T-cell (primary cell): ENCODE results near the gene HAGHL. TPM values are rescaled to one million over a fixed set of nuclear protein-coding genes. Genes with fewer than 3 reads are reported as not detected.
"Not testable (repeated sequence)": the region's sequence is repeated elsewhere in the genome, so short reads cannot be mapped to it uniquely, and the experiment has no call there.

Experiments
- ATAC-seq, 4 experiments: fragments of 200-7000 bp in 3 of 4; fragments of 150-1000 bp in 1 of 4; cut with Tn5 transposase; replicated peaks in 1 of 4; 1 replicate in 3 of 4; 2 replicates in 1 of 4; pipeline ENCODE4 v1.10.0; 2021; ENCODE audit warnings: moderate library complexity in 3 of 4, mild to moderate bottlenecking in 2 of 4, moderate number of reproducible peaks in 1 of 4
- CTCF ChIA-PET, 2 donors: fragments of 300-600 bp; sonication (Branson Sonifier 250); formaldehyde crosslinking; loops; one replicate each; lab custom pipeline; 2022; ENCODE audit warnings: antibody characterized with exemption in 2 of 2; lab: Charles Lee
- POLR2A ChIA-PET, 2 donors: fragments of 300-600 bp; sonication (Branson Sonifier 250); formaldehyde crosslinking; loops; one replicate each; lab custom pipeline; 2022; ENCODE audit warnings: antibody characterized with exemption in 2 of 2; lab: Charles Lee
- DNase-seq, 35 experiments: peaks; one replicate each; pipeline versions ENCODE4 v3.0.0 to v3.0.0-alpha.2; 2013 to 2023
- H3K27ac ChIP-seq: one replicate; pipeline ENCODE4 v1.5.1; 2013; ENCODE audit warnings: low read length
- H3K27me3 ChIP-seq, 2 experiments: replicated peaks in 1 of 2; 1 replicate in 1 of 2; 2 replicates in 1 of 2; pipeline versions ENCODE4 v1.6.1 to v1.7.0; 2013; ENCODE audit warnings: low read length in 1 of 2, mixed read lengths in 1 of 2; ENCODE audit not compliant: control insufficient read depth in 2 of 2, insufficient read depth in 2 of 2; ENCODE audit errors: extremely low read depth in 1 of 2
- H3K36me3 ChIP-seq, 2 donors: 1 replicate in 1 of 2; 2 replicates in 1 of 2; pipeline versions ENCODE4 v1.6.1 to v1.7.0; 2013; ENCODE audit warnings: low read length in 1 of 2; ENCODE audit not compliant: control insufficient read depth in 2 of 2, insufficient read depth in 1 of 2; ENCODE audit errors: extremely low read depth in 1 of 2
- H3K4me1 ChIP-seq, 2 experiments: 1 replicate in 1 of 2; 2 replicates in 1 of 2; pipeline versions ENCODE4 v1.6.1 to v1.7.0; 2013; ENCODE audit warnings: low read length in 2 of 2, mixed read lengths in 1 of 2; ENCODE audit not compliant: insufficient read depth in 2 of 2, control insufficient read depth in 1 of 2; ENCODE audit errors: extremely low read depth in 1 of 2
- H3K4me3 ChIP-seq, 2 donors: 1 replicate in 1 of 2; 2 replicates in 1 of 2; pipeline versions ENCODE4 v1.5.1 to v1.7.0; 2013; ENCODE audit warnings: mild to moderate bottlenecking in 2 of 2, low read length in 1 of 2, moderate library complexity in 1 of 2; ENCODE audit not compliant: control insufficient read depth in 1 of 2; ENCODE audit errors: extremely low read depth in 1 of 2
- H3K9me3 ChIP-seq: 2 replicates; pipeline ENCODE4 v1.7.0; 2013
- H3K27ac Mint-ChIP-seq, 2 donors: one replicate each; pipeline ENCODE4 v1.8.0; 2020 to 2021; ENCODE audit warnings: mild to moderate bottlenecking in 2 of 2, mixed read lengths in 2 of 2
- H3K27me3 Mint-ChIP-seq, 2 donors: one replicate each; pipeline ENCODE4 v1.8.0; 2021 to 2022; ENCODE audit warnings: mixed read lengths in 2 of 2
- H3K36me3 Mint-ChIP-seq: one replicate; pipeline ENCODE4 v1.8.0; 2021; ENCODE audit warnings: mixed read lengths
- H3K4me1 Mint-ChIP-seq, 3 donors: one replicate each; pipeline ENCODE4 v1.8.0; 2020 to 2022; ENCODE audit warnings: mixed read lengths in 3 of 3, mild to moderate bottlenecking in 1 of 3
- H3K4me3 Mint-ChIP-seq, 3 donors: one replicate each; pipeline ENCODE4 v1.8.0; 2020 to 2022; ENCODE audit warnings: mild to moderate bottlenecking in 3 of 3, mixed read lengths in 3 of 3, moderate library complexity in 3 of 3
- H3K9me3 Mint-ChIP-seq, 3 donors: one replicate each; pipeline ENCODE4 v1.8.0; 2020 to 2022; ENCODE audit warnings: mixed read lengths in 3 of 3
- WGBS: methylation state at CpG from one replicate; pipeline ENCODE4 v1.1.5; 2013; ENCODE audit warnings: missing lambda C conversion rate; ENCODE audit not compliant: insufficient coverage; 5-methylcytosine and 5-hydroxymethylcytosine counted together
- total RNA-seq, 35 experiments: library from RNA in 6 of 35; stranded (reverse) in 6 of 35; fragments of 120-200 nt in 1 of 35; gene quantifications; one replicate each; pipeline versions ENCODE4 v1.2.1 to v1.2.4 and lab custom pipeline; 2013 to 2026

HAGHL gene
- total RNA-seq, 5 donors from 2014 or later (not counting 1 experiment from before 2014, with no cell fraction given), result 9.9 to 50.1 (median 31.6) TPM

DNA sequence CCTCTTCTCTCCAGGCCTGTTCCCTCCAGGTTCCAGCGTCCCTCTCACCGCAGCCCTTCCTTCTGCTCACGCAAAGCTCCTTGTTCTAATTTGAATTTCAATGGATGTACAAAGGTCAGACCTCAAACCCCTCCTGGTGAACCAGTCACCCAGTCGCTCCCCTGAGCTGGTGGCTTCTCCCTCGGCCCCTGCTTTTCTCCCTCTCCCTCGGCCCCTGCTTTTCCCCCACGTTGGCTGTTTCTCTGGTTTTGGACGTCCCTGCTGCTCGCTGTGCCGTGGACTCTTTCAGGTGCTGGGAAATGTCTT, 25.1 kb downstream of the HAGHL start:
- CTCF ChIA-PET, result no interaction called here
- WGBS, result 81% methylated on average over 4 of the region's 10 CpGs
- Mint-ChIP-seq H3K9me3 (peaks cover 0 to 3% (median 0%) of the 10 kb centered on the region in 3 donors), H3K4me1 (peaks cover 0 to 3% (median 2%) of the 10 kb centered on the region in 3 donors), H3K4me3 (no peak overlapping the region), H3K36me3 (no peaks in the 10 kb centered on the region), H3K27ac (no peak overlapping the region), H3K27me3 (peaks cover 4 to 5% of the 10 kb centered on the region in 2 donors)
- peaks cover 0 to 4% of the 10 kb centered on the region in 2 experiments for H3K4me1 ChIP-seq
- H3K27ac ChIP-seq, result no peak overlapping the region
- POLR2A ChIA-PET, result no interaction called here
- H3K36me3 ChIP-seq, result no peaks in the 10 kb centered on the region
- H3K27me3 ChIP-seq, result peaks cover 0 to 19% of the 10 kb centered on the region in 2 experiments
- ATAC-seq (no peak), DNase-seq (no peak)
- no peak overlapping the region for H3K4me3 ChIP-seq
- H3K9me3 ChIP-seq, result no peaks in the 10 kb centered on the region

DNA sequence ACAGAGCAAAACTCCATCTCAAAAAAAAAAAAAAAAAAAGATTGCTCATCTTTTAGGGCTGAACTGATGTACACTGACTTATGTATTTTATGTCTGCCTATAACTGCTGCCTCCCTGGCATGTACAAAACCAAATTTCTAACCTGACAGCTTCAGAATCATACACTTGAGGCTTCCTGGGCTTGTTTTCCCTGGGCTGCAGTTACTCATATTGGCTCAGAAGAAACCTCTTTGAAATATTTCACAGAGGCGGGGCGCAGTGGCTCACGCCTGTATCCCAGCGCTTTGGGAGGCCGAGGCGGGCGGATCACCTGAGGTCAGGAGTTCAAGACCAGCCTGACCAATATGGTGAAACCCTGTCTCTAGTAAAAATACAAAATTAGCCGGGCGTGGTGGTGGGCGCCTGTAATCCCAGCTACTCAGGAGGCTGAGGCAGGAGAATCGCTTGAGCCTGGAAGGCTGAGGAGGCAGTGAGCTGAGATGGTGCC, 27.3 kb downstream of the HAGHL start:
- WGBS, result 94% methylated on average over 9 of the region's 11 CpGs
- H3K4me1 Mint-ChIP-seq, H3K27ac Mint-ChIP-seq, H3K27me3 Mint-ChIP-seq, POLR2A ChIA-PET, DNase-seq, H3K36me3 ChIP-seq, H3K9me3 Mint-ChIP-seq, H3K4me1 ChIP-seq, H3K4me3 ChIP-seq, H3K36me3 Mint-ChIP-seq, H3K9me3 ChIP-seq, ATAC-seq, H3K27ac ChIP-seq, H3K4me3 Mint-ChIP-seq, CTCF ChIA-PET: not testable (repeated sequence)
- H3K27me3 ChIP-seq, result peaks cover 0 to 22% of the 10 kb centered on the region in 2 experiments

GRCh38 chr16:754656-755055, 27.8 kb downstream of the HAGHL start:
- ChIA-PET CTCF (no interaction called here), POLR2A (no interaction called here)
- Histone ChIP-seq H3K36me3 (no peaks in the 10 kb centered on the region), H3K4me1 (peaks cover 0 to 4% of the 10 kb centered on the region in 2 experiments), H3K27me3 (peaks cover 0 to 25% of the 10 kb centered on the region in 2 experiments), H3K9me3 (no peaks in the 10 kb centered on the region), H3K27ac (no peak overlapping the region), H3K4me3 (no peak overlapping the region)
- H3K36me3 Mint-ChIP-seq, result no peaks in the 10 kb centered on the region
- no peak overlapping the region for H3K4me3 Mint-ChIP-seq
- 0% methylated on average over 4 of the region's 11 CpGs for whole genome bisulfite sequencing
- H3K27me3 Mint-ChIP-seq, result peaks cover 6 to 10% of the 10 kb centered on the region in 2 donors
- peak in 1 of 35 experiments; percentile 21 for DNase-seq
- no peak overlapping the region for H3K27ac Mint-ChIP-seq
- peaks cover 0 to 3% (median 0%) of the 10 kb centered on the region in 3 donors for H3K9me3 Mint-ChIP-seq
- peak in 1 of 4 experiments; percentile 69 for ATAC-seq
- peaks cover 2 to 6% (median 3%) of the 10 kb centered on the region in 3 donors for H3K4me1 Mint-ChIP-seq

GRCh38 chr16:756428-756827, 29.5 kb downstream of the HAGHL start:
- Mint-ChIP-seq H3K4me3 (no peak overlapping the region), H3K9me3 (peaks cover 0 to 3% (median 0%) of the 10 kb centered on the region in 3 donors), H3K27ac (no peak overlapping the region), H3K4me1 (peaks cover 2 to 6% (median 3%) of the 10 kb centered on the region in 3 donors), H3K27me3 (peaks cover 8 to 10% of the 10 kb centered on the region in 2 donors), H3K36me3 (no peaks in the 10 kb centered on the region)
- H3K4me3 ChIP-seq, result no peak overlapping the region
- no peak overlapping the region for H3K27ac ChIP-seq
- H3K27me3 ChIP-seq, result peaks cover 0 to 36% of the 10 kb centered on the region in 2 experiments
- POLR2A ChIA-PET, result no interaction called here
- H3K4me1 ChIP-seq, result peaks cover 0 to 4% of the 10 kb centered on the region in 2 experiments
- CTCF ChIA-PET, result no interaction called here
- 78% methylated on average over 1 of the region's 5 CpGs for WGBS
- no peak for DNase-seq
- ATAC-seq, result no peak
- no peaks in the 10 kb centered on the region for H3K9me3 ChIP-seq
- H3K36me3 ChIP-seq, result no peaks in the 10 kb centered on the region

DNA sequence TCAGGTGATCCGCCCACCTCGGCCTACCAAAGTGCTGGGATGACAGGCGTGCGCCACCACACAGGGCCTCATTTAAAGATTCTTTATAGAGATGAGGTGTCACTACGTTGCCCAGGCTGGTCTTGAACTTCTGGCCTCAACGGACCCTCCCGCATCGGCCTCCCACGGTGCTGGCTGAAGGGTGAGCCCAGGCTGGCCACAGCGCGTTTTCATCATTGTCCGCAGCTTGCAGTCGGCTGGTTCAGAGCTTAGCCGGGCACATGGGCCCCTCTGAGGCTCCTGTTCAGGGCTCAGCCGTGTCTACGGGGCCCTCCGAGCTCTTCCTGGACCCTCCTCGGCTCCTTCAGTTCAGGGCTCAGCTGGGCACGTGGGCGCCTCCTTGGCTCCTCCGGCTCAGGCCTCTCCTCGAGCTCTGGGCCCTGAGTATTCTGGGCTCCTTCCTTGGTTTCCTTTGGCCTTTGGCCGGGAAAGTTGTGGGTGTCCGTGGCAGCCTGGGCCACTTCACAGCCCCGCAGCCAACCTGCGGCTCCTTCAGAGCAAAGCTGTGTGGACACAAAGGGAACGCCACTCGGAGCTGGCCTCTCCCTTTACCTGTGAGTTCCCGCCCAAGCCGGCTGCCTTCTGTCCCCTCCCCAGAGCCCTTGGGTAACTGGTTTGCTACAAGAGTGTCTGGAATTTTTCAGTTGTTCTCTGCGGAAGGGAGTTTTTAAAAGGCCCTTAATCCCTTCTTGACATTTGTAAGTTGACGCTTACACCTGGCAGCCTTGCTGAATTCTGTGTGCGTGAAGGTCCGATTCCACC, 32.4 kb downstream of the HAGHL start:
- H3K27me3 Mint-ChIP-seq, result peaks cover 8 to 10% of the 10 kb centered on the region in 2 donors
- Histone ChIP-seq H3K9me3 (no peaks in the 10 kb centered on the region), H3K27me3 (peaks cover 0 to 35% of the 10 kb centered on the region in 2 experiments), H3K4me1 (peaks cover 0 to 4% of the 10 kb centered on the region in 2 experiments), H3K27ac (no peak overlapping the region), H3K4me3 (no peak overlapping the region), H3K36me3 (no peaks in the 10 kb centered on the region)
- H3K4me1 Mint-ChIP-seq, result peaks cover 2 to 6% (median 3%) of the 10 kb centered on the region in 3 donors
- H3K4me3 Mint-ChIP-seq, result no peak overlapping the region
- ChIA-PET CTCF (no interaction called here), POLR2A (no interaction called here)
- 92% methylated on average over 28 of the region's 34 CpGs for WGBS
- no peak for DNase-seq
- no peak for ATAC-seq
- H3K9me3 Mint-ChIP-seq, result peaks cover 0 to 3% (median 0%) of the 10 kb centered on the region in 3 donors
- no peak overlapping the region for H3K27ac Mint-ChIP-seq
- no peaks in the 10 kb centered on the region for H3K36me3 Mint-ChIP-seq

GRCh38 chr16:760065-760464, 33.2 kb downstream of the HAGHL start:
- H3K4me1 Mint-ChIP-seq, result peaks cover 0 to 6% (median 0%) of the 10 kb centered on the region in 3 donors
- 90% methylated on average over 11 of the region's 15 CpGs for WGBS
- POLR2A ChIA-PET, result no interaction called here
- peaks cover 0 to 3% (median 0%) of the 10 kb centered on the region in 3 donors for H3K9me3 Mint-ChIP-seq
- no peak overlapping the region for H3K4me3 ChIP-seq
- no peak overlapping the region for H3K4me3 Mint-ChIP-seq
- H3K4me1 ChIP-seq, result no peaks in the 10 kb centered on the region
- ATAC-seq, result no peak
- peaks cover 8 to 10% of the 10 kb centered on the region in 2 donors for H3K27me3 Mint-ChIP-seq
- H3K36me3 Mint-ChIP-seq, result no peaks in the 10 kb centered on the region
- H3K27ac Mint-ChIP-seq, result no peak overlapping the region
- no peak for DNase-seq
- H3K36me3 ChIP-seq, result no peaks in the 10 kb centered on the region
- CTCF ChIA-PET, result no interaction called here
- H3K27ac ChIP-seq, result no peak overlapping the region
- peaks cover 0 to 37% of the 10 kb centered on the region in 2 experiments for H3K27me3 ChIP-seq
- H3K9me3 ChIP-seq, result no peaks in the 10 kb centered on the region
